DMS79 treated with DMSO at 0.1 percent for 48 hours (cell line): Measurements from ENCODE around the gene CFAP74.

ENCODE experiments used
- DNase-seq: peaks from one replicate; lab custom pipeline; 2025; lab: John Stamatoyannopoulos, UW

CFAP74 gene

GRCh38 chr1:1914971-1915692, 88.5 kb downstream of the CFAP74 start, which contains the start of gene CALML6:
TSS of gene CALML6 (plus strand) at chr1:1915260. CDS start at chr1:1915281, 21 bp downstream.
- no peak for DNase-seq

- DNase-seq, result no peak
These were observed 89.2 kb downstream of the CFAP74 start for GRCh38 chr1:1914101-1914970.

GRCh38 chr1:1911350-1912041, 92.1 kb downstream of the CFAP74 start:
- DNase-seq, result no peak

GRCh38 chr1:1910651-1911331, 92.8 kb downstream of the CFAP74 start:
- DNase-seq, result no peak

DNA sequence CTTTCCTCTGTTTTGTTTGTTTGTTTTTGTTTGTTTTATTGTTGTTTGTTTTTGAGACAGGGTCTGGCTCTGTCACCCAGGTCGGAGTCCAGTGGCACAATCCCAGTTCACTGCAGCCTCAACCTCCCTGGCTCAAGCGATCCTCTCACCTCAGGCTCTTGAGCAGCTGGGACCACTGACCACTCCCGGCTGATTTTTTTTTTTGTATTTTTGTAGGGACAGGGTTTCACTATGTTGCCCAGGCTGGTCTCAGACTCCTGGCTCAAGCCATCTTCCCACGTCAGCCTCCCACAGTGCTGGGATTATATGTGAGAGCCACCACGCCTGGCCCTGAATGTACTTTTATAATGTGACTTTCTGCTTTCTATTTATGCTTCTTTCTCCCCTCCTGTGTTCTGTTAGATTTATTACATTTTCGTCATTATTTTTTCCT, 93.5 kb downstream of the CFAP74 start:
- no peak for DNase-seq

- DNase-seq, result no peak
These were observed 95.1 kb downstream of the CFAP74 start for GRCh38 chr1:1908506-1908791.

DNA sequence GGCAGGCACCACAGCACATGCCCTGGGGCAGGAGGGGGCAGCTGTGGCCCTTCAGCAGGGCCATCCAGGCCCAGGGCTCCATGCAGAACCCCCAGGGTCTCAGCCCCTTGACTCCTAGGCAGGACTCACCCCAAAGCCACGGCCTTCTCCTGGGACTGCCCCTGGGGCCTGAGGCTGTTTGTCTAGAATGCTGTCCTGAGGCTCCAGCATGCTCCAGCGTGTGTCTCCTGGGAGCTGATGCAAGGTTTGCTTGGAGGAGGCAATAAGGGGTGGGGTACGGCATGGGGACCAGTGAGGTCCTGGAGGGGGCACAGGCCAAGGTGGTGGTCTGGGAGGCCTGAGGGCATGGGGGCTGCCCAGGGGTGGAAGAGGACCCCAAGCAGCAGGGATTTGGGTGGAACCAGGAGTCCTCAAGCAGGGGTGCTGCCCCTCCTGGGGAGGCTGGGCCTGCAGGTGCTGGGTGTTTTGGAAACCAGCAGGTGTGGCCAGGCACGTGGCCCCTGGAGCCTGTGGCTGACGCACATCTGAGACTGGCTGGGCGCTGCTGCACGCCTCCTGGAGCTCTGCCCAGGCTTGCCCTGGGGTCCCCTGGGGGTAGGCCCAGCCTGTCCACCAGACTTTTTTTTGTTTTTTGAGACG, 96.4 kb downstream of the CFAP74 start:
- no peak for DNase-seq

DNA sequence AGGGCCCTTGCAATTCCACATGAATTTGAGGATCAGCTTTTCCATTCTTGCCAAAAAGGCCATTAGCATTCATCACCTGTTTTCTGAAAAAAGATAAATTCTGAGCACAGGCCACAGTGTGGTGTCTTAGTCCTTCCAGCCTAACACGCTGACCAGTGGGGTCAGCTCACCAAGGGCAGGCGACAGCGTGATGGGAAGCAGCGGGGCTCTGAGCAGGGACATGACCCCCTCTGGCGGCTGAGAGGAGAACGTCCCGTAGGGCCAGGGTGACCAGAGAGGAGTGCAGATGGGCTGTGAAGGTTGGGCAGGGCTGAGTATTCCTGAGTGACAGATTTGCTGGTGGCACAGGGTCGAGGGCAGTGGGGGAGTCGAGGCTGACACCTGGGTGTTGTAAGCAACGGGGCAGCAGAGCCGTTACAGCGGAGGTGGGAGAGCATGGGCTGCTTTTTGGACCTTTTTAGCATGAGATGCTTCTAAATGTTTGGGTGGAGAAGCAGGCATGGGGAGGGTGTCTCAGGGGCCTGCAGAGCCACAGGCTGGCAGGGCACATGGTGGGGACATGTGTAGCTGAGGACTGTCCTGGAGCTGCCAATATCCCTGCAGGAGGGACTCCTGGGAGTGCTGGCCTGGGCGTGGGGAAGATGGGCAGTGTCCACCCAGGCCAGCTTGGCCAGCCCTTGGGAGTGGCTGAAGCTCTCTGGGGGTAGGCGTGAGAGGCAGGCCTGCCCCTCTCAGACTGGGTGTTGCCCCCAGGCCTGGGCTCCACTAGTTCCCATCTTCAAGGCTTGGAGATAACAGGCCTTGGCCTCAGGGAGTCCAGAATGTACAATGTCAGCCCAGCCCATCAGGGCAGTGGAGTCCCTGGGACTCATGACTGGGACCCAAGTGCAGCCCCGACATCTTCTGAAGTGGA, 97.1 kb downstream of the CFAP74 start:
- DNase-seq, result no peak

DNA sequence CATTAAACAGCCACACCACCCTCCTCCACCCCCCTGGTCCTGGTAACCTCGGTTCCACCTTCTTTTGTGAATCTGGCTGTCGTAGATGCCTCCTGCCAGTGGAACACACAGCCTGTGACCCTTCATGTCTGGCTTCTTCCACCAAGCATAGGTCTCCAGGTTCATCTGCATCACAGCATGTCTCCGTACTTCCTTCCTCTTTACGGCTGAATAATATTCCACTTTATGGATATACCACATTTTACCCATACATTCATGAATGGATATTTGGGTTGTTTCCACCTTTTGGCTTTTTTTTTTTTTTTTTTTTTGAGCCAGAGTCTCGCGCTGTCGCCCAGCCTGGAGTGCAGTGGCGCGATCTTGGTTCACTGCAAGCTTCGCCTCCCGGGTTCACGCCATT, 100.4 kb downstream of the CFAP74 start:
- no peak for DNase-seq

GRCh38 chr1:1901641-1902294, 101.8 kb downstream of the CFAP74 start:
- DNase-seq, result no peak

DNA sequence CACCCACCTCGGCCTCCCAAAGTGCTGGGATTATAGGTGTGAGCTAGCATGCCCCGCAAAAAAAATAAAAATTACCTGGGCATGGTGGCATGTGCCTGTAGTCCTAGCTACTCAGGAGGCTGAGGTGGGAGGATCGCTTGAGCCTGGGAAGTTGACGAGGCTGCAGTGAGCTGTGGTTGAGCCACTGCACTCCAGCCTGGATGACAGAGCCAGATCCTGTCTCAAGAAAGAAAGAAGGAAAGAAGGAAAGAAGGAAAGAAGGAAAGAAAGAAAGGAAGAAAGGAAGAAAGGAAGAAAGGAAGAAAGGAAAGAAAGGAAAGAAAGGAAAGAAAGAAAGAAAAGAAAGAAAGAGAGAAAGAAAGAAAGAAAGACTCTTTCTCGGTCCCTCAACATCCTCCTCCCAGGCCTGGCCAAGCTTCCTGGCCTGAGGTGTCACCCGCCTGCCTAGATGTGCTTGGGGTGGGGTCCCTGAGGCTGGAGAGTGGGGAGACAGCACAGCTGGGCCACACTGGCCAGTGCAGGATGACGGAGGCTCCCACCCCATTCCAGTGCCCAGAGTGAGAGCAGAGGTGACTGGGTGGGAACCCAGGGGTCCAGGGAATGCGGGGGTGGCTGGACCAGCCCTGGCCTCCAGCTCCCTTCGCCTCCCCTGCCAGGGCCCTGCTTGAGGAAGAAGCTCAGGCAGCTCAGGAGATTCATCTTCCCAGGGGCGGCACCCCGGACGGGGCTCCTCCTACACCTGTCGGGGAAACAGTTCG, 102.5 kb downstream of the CFAP74 start:
- DNase-seq, result no peak

- DNase-seq, result no peak
These were observed 103.6 kb downstream of the CFAP74 start for GRCh38 chr1:1899967-1900327.

DNA sequence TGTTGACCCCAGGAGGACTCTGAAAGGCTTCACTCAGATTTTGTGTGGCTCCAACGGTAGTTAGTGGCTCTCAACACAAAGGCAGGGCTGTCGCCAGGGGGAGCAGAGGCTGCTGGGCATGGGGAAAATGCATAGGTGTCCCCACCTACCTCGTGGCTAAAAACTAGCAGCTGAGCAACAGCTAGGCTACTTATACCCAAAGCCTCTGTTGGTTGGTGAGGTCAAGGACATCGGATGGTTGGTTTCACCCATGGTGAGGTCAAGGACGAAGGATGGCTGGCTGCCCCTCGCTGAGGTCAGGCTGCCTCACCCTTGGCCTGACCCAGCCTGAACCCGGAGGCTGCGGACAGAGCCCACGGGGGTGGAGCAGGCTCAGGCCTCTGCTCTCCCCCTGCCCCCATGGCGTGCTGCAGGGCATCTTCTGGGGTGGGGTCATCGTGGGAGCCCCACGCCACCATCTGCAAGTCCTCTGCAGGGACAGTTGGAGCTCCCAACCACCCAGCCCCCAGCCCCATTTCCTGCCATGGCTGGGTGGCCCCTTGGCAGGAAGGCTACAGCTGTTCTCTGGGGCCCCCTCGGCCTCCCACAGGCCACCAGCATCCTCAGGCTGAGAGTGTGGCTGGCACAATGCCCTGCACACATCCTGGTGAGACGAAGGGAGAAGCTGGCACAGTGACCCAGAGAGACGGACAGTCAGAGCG, 104.2 kb downstream of the CFAP74 start:
- DNase-seq, result no peak

GRCh38 chr1:1898246-1898933, 105.2 kb downstream of the CFAP74 start:
- no peak for DNase-seq

DNA sequence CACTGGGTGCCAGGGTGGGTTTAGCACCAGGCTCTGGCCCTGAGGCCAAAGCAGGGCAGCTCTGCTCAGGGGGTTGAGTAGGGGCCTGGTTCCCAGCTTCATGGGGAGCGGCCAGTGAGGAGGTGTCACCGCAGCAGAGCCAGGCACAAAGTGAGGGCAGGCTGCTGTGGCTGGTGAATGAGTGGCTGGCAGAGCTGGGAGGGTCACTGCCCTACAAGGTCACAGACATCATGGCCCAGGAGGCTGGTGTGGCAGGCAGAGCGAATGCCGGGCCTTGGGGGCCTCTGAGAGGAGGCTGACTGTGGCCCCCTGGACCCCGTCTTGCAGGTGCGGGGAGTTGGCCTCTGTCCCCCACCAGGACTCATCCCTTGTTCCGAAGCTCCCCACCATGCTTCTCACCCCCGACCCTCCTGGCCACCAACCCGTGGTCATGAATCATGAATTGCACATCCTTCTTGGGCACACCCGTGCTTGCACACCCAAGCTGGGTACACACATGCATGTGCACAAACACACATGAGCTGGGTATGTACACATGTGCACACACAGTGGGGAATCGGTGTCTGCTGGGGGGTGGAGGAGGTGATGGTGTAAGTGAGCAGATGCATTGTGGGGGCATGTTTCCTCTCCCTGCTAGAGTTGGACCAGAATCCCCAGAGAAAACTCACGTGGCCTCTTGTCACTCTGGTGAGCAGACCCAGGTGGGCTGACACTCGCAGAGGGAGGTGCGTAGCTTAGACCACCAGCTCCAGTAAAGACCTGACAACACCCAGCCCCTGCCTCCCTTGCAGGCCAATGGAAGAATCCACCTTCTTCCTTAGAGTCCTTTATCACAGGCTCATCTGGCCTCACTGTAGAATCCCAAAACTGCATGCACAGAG, 107.9 kb downstream of the CFAP74 start:
- DNase-seq, result no peak

DNA sequence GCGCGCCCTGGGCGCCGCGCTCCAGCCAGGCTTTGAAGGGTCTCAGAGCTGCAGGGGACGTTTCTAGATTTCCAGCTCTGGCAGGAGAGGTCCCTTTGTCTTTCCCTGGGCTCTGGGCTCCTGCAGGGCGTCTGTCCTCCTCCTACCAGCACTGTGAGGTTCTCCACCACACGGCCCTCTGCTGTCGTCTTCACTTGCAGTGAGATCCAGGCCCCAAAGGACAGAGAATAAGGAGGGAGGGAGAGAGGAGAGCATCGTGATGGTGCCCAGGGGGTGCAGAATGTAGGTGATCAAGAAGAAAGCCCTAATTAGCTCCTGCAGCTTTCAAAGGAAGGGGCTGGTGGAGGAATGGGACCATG, 108.5 kb downstream of the CFAP74 start:
- DNase-seq, result no peak

DNA sequence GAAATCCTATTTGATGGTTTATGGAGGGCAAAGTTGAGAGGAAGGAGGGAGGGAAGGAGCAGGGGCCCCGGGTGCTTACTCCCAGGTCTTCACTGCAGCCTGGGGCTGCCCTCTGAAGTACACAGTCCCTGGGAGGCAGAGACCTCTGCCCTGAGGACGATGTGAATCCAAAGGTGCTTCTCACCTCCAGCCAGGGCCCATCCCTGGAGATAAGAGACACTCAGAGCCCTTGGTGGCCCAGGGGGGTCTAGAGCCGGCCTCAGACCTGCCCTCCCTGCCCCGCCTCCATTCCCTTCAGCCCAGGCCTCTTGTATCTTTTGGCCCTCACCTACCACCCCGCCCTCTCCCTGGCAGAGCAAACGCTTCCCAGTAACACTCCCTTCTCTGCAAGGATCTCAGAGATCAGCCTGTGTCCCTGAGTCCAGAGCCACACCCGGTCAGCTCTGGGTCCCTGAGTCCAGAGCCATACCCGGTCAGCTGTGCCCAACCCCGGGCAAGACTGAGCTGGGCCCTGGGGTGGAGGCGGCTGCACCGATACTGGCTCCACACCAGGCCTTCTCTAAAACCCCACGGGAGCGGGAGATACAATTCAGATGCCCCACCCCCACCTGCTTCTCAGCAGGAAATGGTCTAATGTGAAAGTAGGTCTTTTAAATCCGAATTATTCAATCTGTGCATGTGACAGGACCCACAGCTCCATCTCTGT, 109.1 kb downstream of the CFAP74 start:
- DNase-seq, result no peak
